ENCODE data around the gene PARD6B.
"Not testable (repeated sequence)": the region's sequence is repeated elsewhere in the genome, so short reads cannot be mapped to it uniquely, and the experiment has no call there.

DNA sequence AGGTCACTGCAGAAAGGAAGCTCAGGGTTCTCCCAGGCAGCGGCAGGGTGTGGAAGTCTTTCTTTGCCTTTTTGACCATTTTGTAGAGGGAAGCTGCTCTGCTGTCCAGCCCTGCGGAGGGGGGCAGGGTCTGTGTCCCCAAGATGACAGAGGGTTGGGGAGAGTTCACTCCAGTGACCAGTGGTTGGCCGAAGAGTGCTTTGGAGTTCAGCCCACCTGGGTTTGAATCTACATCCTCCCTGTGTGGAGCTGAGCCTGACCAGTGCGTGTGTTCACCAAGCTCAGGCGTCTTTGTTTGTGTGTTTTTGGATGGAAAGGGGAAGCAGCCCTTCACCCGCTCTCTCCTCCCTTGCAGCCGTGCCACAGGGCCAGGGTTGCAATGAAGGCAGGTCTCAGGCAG is 37.6 kb downstream of the PARD6B start:
- TF ChIP-seq, protein P1, sequence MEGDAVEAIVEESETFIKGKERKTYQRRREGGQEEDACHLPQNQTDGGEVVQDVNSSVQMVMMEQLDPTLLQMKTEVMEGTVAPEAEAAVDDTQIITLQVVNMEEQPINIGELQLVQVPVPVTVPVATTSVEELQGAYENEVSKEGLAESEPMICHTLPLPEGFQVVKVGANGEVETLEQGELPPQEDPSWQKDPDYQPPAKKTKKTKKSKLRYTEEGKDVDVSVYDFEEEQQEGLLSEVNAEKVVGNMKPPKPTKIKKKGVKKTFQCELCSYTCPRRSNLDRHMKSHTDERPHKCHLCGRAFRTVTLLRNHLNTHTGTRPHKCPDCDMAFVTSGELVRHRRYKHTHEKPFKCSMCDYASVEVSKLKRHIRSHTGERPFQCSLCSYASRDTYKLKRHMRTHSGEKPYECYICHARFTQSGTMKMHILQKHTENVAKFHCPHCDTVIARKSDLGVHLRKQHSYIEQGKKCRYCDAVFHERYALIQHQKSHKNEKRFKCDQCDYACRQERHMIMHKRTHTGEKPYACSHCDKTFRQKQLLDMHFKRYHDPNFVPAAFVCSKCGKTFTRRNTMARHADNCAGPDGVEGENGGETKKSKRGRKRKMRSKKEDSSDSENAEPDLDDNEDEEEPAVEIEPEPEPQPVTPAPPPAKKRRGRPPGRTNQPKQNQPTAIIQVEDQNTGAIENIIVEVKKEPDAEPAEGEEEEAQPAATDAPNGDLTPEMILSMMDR (conservative IDR thresholded peaks at IDR 0.05; ENCODE audit: low read length), result not testable (repeated sequence)
- TF ChIP-seq EZH2phosphoT487 (IDR thresholded peaks at IDR 0.05; ENCODE audit: borderline replicate concordance), result not testable (repeated sequence)

All from Loucy (cell line).